HG03139 (cell line): Measurements from ENCODE around the gene PSMB3.

Source experiments
- ATAC-seq: cut with Tn5 transposase; IDR thresholded peaks from one replicate; pipeline ENCODE4 v1.9.1; 2021; ENCODE audit not compliant: unreplicated experiment

PSMB3 gene

DNA sequence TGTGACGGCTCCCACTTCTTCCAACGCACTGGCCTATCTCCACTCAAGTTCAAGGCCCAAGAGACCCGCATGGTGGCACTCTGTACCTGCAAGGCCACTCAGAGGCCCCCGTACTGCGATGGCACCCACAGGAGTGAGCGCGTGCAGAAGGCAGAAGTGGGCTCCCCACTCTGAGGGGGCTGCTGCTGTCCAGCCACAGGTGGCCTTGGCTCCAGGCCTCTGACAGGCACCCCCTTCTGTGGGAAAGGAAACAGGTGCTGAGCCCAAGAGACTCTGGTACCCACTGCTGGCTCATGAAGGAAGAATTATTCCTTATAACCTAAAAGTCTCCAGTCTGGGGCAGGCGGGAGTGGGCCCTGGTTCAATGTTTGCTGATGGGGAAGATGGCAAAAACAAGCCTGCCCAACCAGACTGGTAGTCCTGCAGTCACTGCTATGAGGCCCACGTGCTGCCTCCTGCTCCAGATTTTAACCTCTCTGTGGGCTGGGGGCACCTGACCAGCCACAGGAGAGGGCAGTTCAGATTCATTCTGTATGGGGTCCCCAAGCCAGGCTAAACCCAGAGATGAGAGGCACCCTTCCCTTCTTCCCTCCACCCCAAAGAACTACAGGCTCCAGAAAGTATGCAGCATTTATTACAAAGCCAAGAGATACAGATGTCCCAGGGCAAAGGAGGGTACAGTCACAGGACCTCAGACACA, 19.1 kb upstream of the PSMB3 start:
- ATAC-seq = no peak

DNA sequence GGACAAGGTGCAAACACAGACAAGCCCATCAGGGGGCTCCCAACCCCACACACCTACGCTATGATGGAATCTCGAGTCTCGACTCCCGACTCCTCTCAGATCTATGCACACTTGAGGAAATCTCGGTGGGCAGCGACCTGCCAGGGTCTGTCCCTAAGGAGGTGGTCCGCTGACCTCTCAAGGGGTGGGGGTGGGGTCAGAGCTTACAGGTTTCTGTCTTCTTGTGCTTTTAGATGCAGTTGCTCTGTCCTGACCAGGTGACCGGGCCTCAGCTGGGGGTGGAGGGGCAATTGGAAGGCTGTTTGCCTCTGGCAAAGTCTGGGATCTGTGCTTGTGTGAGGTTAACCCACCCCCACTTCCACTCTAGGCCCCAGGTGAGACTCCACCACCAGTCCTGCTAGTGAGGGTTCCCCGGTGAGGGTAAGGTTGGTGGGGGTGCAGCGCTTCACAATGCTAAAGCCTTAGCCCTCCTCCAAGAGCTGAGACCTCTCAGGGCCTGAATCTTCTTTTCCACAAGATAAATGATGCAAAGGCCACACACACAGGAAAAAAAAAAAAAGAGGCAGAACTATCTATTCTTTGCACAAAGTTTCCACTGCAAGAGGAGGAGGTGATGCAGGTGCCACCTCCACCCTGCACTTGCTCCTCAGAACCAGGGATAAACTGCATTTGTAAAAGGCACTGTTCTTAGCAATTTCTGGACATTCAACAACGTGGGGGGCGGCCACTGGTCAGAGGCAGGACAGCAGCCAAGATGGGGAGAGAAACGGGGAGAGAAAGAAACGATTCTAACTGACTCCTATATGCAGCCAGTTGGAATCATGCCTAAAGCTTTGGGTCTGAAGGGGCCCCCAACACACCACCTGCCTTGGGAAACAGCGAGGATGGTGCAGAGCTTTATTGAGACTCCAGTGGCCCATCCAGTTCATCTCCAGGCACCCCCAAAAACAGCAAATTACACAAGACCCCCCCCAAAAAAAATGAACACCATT, 18.3 kb upstream of the PSMB3 start:
- no peak for ATAC-seq

DNA sequence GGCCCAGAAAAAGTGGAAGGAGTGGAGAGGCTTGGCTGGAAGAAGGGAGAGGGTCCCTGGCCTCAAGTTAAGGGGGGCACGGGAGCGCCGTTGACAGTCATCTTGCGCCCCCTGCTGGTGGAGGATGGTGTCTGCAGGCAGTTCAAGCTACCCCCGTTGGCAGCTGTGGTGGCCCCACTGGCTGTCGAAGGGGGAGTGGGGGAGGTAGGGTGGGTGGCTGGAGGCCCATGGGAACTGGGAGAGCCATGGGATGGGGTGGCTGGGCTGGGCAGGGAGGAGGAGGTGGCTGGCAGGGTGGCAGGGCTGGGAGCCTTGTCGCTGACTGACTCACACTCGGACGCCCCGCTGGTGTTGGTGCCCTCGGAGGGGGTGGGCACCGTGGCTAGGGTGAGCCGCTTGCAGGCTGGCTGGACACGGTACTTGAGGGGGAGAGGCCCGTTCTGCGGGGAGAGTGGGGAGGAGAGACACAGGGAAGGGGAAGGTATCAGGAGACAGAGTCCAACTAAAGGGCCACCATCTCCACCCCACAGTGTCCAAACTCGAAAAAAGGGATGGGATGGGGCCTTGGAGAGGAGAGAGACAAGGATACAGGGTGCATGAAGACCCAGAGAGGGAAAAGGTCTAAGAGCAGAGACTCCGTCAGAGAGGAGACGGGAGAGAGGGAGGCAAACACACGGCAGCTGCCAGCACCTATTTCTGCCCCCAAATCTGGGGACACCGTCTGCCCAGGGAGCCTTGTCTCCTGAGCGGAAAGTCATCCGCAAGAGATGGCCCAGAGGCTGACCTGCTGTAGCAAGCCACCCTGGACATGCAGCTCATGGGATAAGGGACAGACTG, 17.2 kb upstream of the PSMB3 start:
- ATAC-seq = no peak

DNA sequence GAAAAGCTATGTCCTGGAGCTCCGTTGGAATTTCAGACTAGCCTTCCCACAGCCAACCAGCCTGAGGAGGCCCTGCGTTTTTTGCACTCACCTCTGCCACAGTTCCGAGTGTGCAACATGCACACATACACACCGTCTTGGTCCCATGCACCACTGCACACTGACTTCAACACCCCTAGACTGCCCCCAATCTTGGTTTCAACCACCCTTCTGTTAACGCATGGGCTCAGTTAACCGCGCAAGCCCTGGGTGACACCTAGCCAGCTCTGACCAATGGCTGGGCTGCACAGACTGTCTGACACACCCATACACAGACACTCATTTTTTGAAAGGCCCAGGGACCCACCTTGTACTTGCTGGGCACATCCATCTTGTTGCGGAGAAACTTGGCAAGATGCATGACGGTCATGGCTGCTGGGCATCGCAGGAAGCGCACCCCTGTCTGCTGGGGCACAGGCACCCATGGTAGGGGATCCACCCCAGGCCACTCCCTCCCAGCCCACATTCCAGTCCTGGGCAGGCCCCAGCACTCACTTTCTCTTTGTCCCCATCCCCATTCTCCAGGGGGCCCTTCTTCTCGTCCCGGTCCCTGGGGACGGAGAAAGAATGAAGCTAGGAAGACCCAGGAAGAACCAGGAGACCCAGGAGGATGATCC, 14.4 kb upstream of the PSMB3 start:
- ATAC-seq = no peak

DNA sequence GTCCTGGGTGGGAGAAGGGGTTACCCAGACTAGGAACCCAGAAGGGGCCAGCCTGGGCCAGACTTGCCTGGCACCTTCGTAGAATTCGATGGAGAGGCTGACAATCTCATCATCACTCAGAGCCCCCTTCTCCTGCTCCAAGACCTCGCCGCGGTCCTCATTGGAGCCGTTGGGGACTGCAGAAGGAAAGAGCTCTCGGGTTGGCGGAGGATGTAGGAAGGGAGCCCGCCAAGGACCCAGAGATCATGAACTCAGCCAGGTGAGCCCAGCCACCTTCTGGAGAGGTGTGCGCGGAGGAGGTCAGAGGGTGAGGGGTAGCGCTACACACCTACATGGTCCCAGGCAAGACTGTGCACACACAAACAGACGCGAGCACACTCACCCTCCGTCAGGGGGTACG, 13.9 kb upstream of the PSMB3 start:
- no peak for ATAC-seq

DNA sequence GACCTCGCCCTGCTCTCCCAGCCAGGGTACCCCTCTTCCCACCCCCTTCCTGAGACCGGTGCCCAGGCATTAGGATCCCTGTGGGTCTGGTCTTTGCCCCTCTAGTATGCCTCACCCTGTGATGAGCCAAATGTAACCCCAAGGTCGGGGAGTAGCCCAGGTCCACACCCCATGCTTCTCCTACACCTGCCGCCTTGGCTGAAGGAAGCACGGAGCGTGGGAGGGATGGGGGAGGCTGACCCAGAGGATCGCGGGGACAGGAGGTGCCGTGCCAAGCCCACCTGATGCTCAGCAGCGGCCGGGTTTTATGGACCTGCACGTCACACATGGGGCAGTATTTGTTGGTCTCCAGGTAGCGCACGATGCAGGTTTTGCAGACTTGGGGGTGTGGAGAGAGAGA, 13.2 kb upstream of the PSMB3 start:
- no peak for ATAC-seq

DNA sequence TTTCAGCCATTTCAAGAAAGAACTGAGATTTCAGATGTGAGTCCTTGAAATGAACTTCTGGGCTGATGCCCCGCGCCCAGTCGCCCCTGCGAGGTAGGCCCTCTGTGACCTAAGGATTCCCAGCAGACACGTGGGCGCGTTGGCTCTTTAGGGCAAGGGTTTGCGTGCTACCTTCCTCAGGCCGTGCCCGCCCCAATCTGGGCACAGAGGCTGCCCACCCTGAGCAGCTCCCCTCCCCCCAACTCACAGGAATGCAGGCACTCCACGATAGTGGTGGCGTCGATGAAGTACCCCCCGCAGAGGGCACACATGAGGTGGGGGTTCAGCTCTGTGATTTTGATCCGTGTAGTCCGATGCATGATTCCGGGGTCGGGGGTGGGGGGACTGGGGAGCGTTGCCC, 12.5 kb upstream of the PSMB3 start:
- ATAC-seq = no peak

DNA sequence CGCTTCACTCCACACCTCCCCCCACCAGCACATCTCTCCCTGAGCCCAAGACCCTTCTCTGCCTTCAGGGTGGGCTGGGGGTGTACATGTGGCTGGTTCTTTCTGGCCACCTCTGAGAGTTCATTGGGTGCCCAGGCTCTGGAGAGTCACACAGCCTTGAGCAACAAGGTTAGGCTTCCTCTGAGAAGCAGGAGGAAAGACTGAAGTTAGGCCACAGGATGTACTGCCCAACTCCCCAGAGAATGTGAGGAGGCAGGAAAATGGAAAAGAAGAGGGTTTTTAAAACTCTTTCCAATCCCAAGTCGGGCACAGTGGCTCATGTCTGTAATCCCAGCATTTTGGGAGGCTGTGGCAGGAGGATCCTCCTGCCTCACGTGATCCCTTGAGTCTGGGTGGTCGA, 11.7 kb upstream of the PSMB3 start:
- no peak for ATAC-seq

DNA sequence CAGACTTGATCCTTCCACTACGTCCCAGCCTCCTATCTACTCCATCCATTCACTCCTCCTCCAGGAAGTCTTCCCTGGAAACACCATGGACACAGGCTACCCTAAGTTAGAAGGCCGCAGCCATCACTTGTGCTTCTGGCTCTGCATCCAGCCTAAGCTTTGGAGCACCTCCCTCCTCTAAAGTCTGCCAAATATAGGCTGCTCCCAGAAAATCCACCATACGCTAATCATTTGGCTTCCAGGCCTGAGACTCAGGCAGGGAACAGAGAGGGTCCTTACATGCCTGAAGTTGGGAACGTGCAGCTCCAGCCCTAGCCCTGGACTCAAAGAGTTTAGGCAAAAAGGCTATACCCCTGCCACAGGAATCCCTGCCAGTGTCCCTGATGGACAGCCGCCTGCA, 11.1 kb upstream of the PSMB3 start:
- ATAC-seq = no peak

DNA sequence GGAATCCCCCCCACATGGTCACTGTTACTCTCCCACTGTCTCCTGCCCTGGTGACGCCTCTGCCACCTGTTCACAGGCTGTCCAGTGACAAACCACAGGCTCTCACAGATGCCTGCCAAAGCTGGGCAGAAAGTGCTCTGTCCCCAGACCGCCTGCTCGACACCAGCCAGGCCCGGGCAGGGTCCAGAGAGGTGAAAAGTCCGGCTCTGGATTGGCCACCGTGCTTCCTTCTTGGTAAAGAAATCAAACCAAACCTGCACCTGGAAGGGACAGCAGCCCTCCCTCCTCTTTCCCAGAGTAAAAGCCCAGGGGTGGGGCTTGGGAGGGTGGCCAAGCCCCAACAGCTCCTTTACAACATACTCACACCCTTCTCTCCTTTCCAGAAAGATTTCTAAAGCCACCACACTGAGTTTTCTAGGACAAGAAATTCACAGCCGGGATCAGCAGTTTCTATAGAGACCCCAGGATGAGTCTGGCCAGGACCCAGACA, 10.6 kb upstream of the PSMB3 start:
- no peak for ATAC-seq

DNA sequence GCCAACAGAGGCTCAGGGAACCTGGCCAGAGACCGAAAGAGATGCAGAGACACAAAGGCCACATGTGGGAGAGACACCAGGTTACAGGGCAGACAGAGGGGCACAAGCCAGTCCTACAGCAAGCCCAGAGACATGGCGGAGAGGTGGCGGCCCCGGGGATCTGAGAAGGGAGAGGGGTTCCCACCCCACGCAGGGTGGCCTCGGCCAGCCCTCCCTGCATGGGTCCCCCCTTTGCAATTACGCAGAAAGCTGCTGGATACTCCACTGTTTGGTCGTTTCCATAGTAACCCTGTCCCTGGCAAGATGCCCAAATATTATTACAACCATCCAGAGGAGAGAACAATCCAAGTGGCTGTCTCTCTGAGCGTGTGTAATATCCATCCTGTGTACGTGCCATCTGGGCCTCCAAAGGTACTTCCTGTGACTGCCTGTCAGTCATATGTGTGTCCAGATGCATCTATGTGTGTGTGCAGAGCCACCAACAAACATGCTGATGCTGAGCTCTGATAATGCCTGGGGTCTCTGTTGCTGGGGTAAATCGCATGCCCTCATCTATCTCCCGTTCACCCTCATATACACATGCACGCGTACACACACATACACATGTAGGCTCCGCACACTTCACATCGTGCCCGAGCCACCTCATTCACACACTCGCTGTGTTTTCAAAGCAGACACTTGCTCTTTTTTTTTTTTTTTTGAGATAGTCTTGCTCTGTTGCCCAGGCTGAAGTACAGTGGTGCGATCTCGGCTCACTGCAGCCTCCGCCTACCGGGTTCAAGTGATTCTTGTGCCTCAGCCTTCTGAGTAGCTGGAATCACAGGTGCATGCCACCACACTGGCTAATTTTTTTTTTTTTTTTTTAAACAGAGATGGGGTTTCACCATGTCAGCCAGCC, 9.9 kb upstream of the PSMB3 start:
- ATAC-seq = no peak

DNA sequence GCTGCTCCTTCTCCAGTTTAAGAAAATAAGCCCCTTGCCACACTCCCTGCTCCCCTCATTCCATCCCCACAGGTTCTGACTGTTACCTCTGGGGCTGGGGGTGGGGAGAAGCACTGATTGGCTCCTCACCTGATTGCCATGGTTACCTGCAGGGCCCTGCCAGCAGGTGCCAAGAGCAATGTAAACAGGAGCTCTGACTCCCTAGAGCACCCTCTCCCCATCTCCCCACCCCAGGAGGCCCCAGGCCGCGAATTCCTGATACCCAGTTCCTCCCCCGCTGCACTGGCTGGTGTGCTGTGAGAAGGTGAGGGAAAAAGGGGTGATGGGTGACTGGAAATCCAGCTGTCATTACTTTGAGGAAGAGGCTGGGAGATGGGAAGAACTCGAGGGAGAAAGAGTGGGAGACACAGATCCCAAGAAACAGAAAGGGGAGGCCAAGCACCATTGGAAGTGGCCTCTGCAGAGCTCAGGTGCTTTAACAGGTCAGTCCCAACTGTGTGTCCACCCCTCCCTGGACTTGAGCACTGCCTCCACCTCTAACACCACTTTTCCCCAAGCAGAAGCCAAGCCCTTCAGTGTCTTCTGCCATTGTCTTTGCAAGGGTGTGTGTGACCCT, 8.9 kb upstream of the PSMB3 start:
- no peak for ATAC-seq

DNA sequence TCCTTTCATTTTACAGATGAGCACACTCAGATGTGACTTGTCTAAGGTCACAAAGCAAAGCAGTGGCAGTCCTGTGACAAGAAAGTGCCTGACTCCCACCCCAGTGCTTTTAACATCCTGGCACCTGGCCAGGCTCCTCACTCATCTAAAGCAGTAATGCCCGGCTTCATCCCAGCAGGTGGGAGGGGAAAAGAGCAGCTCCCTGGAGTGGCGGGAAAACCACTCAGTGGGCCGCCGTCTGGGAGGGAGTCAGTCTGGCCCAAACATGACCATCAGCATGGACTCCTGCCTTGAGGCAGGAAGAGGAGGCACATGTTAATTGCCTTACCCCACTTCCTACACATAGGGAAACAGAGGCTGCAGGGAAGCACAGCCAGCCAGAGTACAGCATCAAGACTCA, 7.0 kb upstream of the PSMB3 start:
- ATAC-seq = no peak

DNA sequence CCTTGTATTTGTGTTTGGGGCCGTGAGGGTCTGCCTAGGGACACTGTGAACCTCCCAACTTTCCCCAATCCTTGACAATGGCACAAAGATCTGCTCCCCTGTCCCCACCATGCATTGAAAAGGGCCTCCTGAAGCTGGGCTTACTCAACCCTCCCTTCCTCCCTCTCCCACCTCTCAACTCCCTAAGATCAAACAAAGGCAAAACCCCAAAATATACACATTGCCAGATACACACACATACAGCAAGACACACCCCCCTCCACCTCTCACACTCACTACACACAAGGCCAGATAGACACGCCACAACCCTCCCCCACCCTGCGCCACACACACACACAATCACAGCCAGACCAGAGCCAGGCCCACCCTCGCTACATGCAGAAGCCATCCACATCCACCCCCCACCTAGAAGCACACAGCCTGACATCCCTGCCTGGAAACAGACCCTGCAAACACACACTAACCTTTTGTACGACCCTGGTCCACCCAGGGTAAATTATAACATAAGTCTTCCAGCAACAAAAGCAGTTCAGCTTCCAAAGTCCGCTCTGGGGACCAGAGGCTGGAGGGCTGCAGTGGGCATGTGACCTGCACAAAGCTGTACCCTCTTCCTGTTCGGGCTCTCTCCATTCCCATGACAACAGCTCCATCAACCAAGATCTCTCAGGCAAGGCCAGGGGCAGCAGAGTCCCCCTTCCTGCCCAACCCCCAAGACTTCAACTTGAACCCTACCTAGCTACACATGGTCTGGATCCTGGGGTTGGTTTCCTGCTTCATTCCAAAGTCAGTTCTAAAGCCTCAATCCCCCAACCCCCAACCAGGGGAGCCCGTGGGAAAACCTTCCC, 6.3 kb upstream of the PSMB3 start:
- no peak for ATAC-seq

DNA sequence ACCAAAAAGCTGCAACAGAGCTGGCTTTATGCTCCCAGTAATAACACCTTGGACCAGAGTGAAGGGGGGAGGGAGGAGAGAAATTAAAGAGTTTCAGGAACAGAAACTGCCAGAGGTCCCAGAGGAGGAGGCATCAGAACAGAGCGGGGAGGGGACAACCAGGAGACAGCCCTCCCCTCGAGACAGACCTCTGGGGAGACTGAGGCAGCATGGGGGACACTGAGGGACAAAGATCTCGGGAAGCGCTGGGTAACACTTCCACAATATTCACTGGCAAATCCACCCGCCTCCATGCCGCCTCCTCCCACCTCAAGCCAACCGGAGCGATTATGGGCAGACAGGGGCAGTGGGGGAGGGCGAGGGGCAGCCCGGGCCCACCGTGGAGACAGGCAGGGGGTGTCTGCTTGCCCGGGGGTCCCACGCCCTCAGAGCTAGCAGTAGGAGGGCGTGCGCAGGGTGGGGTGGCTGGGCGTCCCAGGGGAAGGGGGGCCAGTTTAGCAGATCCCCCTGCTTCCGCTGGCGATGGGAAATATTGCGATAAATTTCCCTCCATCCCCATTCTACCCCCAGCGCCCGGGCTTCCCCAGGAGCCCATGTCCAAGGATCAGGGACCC, 5.6 kb upstream of the PSMB3 start:
- no peak for ATAC-seq

DNA sequence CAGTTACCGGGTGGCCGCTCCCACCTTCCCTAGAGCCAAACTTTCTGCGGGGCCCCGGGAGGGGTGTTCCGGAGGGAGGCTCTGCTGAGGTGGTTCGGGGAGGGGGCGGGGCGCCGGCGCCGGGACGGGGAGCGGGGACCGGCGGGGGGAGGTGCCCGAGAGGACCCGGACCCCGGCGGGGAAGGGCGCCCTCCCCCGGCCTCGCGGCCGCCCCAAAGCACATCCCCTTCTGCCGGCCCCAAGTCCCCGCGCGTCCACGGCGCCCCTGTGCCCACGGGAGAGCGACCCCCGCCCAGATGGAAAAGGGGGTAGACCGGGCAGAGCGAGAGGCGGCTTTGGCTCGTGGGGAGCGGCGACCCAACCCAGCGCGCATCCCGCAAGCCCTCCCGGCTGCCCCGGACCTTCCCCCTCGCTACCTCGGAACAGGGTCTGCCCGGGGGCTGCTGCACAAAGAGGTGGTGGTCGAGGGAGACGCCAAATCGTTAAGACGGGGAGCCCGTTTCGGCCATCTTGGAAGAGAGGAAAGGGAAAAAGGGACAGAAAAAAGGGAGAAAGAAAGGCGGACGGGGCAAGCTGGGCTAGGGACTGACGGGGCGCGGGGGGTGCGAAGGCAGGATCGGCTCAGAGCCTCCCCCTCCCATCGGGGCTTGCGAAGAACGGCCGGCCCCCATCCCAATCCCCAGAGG, 4.9 kb upstream of the PSMB3 start:
- ATAC-seq = no peak

DNA sequence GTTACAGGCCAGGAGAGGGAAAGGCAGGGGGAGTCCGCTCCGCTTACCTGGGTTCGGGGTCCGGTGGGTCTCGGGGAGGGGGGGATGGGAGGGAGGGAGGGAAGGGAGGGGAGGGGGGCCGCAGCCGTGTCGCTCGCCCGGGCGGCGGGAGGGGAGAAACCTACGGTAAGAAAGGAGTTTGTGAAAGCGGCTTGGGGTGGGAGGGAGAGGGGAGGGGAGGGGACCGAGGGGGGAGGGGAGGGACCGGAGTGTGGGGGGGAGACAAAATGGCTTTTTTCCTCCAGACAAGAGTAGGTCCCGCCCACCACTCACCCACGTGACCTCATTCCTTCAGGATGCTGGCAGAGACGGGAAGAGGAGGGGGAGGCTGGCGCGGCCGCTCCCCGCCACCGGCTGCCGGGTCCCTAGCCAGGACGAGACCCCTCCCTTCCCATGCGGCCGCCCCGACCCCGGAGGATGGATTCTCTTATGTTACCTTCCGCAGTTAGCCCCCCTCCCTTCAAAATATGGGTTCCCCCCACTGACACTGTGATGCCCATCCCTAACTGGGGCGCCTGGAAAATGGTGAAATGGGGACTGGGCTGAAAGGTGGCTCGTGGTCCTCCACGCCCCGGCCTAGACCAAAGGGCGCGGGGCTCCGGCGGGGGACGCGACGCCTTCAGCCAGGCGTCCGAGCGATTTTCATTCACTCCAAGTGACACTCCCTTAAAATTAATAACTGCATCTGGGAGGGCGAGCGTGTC, 4.2 kb upstream of the PSMB3 start, which contains the start of gene PCGF2:
PCGF2 (minus strand) TSS at position 188 of the 743 bp plus-strand sequence. CDS start 7,934 bp downstream, outside the sequence.
- no peak for ATAC-seq
